Measurements from ENCODE around the gene MCF2.

MCF2 gene

DNA sequence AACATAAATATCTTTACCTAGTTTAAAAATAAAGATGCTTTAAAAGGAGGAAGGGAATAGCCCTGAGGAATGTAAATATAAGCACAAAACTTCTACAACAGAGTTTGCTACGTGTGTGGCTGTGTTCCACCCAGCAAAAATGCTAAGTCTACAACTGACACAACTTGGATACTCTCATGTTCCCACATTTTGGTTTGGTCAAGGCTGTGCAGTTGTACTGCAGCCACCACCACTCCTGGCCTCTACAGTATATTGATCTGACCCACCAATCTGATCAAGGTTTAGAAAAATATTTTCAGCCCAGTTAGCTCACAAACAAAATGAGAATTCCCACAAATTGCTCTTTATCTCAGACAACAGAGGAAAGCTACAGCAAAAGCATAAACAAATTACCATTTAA, 165.3 kb downstream of the MCF2 start:
- no peak for TF ChIP-seq EZH2phosphoT487 (IDR thresholded peaks at IDR 0.05; ENCODE audit: borderline replicate concordance)
- TF ChIP-seq, protein P1, sequence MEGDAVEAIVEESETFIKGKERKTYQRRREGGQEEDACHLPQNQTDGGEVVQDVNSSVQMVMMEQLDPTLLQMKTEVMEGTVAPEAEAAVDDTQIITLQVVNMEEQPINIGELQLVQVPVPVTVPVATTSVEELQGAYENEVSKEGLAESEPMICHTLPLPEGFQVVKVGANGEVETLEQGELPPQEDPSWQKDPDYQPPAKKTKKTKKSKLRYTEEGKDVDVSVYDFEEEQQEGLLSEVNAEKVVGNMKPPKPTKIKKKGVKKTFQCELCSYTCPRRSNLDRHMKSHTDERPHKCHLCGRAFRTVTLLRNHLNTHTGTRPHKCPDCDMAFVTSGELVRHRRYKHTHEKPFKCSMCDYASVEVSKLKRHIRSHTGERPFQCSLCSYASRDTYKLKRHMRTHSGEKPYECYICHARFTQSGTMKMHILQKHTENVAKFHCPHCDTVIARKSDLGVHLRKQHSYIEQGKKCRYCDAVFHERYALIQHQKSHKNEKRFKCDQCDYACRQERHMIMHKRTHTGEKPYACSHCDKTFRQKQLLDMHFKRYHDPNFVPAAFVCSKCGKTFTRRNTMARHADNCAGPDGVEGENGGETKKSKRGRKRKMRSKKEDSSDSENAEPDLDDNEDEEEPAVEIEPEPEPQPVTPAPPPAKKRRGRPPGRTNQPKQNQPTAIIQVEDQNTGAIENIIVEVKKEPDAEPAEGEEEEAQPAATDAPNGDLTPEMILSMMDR (conservative IDR thresholded peaks at IDR 0.05; ENCODE audit: low read length): no peak
- no peaks in the 10 kb centered on the region for H3K79me2 ChIP-seq (ENCODE audit: insufficient read depth, low read length)
- H3K4me2 ChIP-seq (ENCODE audit: low read depth, low read length, poor library complexity, severe bottlenecking): no peak overlapping the region
- no peaks in the 10 kb centered on the region for H3K9me3 ChIP-seq (ENCODE audit: insufficient read depth, low read depth, low read length)
- H3K4me1 ChIP-seq (ENCODE audit: insufficient read depth, low read length, poor library complexity, severe bottlenecking): no peaks in the 10 kb centered on the region
- H3K9ac ChIP-seq (ENCODE audit: low read depth, low read length, poor library complexity, severe bottlenecking): no peak overlapping the region
- H4K20me1 ChIP-seq (ENCODE audit: insufficient read depth, low read length, poor library complexity, severe bottlenecking): no peaks in the 10 kb centered on the region
- H3K36me3 ChIP-seq (ENCODE audit: insufficient read depth, low read length): no peaks in the 10 kb centered on the region
- no peaks in the 10 kb centered on the region for H3F3A ChIP-seq (ENCODE audit: low read depth)
- H3K27me3 ChIP-seq (ENCODE audit: insufficient read depth, low read length, poor library complexity, severe bottlenecking): no peaks in the 10 kb centered on the region
- H3K4me3 ChIP-seq (ENCODE audit: low read length, poor library complexity, severe bottlenecking): no peak overlapping the region
- no peaks in the 10 kb centered on the region for H3K9me2 ChIP-seq (replicated peaks; ENCODE audit: low read depth, low read length)
- no peak overlapping the region for H2AFZ ChIP-seq (ENCODE audit: low read length)

DNA sequence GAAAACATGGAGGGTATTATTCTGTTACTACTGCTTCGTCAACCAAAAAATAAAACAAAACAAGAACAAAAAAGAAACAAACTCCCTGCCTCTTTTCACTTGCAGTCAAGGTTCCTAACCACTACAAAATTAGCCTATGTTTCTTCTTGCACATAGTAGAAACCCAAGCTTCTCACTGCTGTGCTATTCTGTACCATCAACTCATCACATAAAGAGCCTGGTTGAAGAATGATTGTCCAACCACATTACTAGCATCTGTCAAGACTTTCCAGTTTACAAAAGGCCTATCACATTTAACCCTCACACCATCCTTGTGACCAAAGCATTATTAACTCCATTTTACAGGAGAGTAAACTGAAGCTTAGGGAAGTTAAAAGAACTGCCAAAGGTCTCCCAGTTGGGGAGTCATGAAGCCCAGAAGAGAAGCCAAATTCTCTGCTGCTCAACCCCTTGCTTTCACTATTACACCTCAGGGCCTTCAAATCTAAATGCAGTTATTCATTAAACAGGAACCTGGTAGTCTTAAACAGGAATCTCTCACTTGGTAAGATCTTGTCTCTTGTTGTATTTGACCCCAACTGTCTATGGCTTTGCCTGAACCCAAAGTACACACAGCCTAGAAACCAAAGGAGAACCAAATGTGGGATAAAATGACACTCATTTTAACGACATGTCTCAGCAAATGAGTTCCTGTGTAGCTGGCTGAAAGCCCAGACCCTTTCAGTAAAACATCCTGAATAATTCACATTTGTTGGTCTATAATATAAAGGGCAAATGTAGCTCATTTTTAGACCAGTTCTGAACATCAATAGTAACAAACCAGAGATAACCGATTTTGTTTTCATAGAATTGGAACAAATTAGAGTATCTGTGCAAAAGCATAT, 168.8 kb downstream of the MCF2 start:
- Histone ChIP-seq H4K20me1 (ENCODE audit: insufficient read depth, low read length, poor library complexity, severe bottlenecking) (no peaks in the 10 kb centered on the region), H3K9me3 (ENCODE audit: insufficient read depth, low read depth, low read length) (no peaks in the 10 kb centered on the region), H3K9me2 (replicated peaks; ENCODE audit: low read depth, low read length) (no peaks in the 10 kb centered on the region), H3K36me3 (ENCODE audit: insufficient read depth, low read length) (no peaks in the 10 kb centered on the region), H3K9ac (ENCODE audit: low read depth, low read length, poor library complexity, severe bottlenecking) (no peak overlapping the region), H3F3A (ENCODE audit: low read depth) (no peaks in the 10 kb centered on the region), H3K4me2 (ENCODE audit: low read depth, low read length, poor library complexity, severe bottlenecking) (no peak overlapping the region), H2AFZ (ENCODE audit: low read length) (no peak overlapping the region), H3K79me2 (ENCODE audit: insufficient read depth, low read length) (no peaks in the 10 kb centered on the region), H3K4me3 (ENCODE audit: low read length, poor library complexity, severe bottlenecking) (no peak overlapping the region), H3K27me3 (ENCODE audit: insufficient read depth, low read length, poor library complexity, severe bottlenecking) (no peaks in the 10 kb centered on the region), H3K4me1 (ENCODE audit: insufficient read depth, low read length, poor library complexity, severe bottlenecking) (no peaks in the 10 kb centered on the region)
- no peak for TF ChIP-seq EZH2phosphoT487 (IDR thresholded peaks at IDR 0.05; ENCODE audit: borderline replicate concordance)
- TF ChIP-seq, protein P1 (conservative IDR thresholded peaks at IDR 0.05; ENCODE audit: low read length): no peak

DNA sequence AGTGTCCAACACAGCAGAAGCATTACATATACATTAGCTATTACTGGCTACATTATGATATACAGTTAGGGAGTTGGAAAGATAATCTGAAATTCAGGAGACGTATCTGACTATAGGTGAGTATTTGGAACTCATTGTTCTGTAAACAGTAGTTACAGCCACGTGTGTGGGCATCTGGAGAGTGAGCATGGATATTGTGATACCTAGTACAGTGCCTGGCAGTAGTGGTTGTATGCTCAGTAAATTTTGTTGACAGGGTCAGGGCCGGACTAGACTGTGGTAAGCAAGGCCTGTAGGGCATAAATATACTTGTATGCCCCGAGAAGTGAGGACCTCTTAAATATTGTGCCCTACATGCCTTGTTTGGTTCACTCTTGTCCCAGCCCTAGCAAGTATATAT, 174.5 kb downstream of the MCF2 start:
- Histone ChIP-seq H3K4me3 (ENCODE audit: low read length, poor library complexity, severe bottlenecking) (no peak overlapping the region), H3K36me3 (ENCODE audit: insufficient read depth, low read length) (no peaks in the 10 kb centered on the region), H3K9ac (ENCODE audit: low read depth, low read length, poor library complexity, severe bottlenecking) (no peak overlapping the region), H3K27me3 (ENCODE audit: insufficient read depth, low read length, poor library complexity, severe bottlenecking) (no peaks in the 10 kb centered on the region), H3K9me3 (ENCODE audit: insufficient read depth, low read depth, low read length) (no peaks in the 10 kb centered on the region), H3K4me1 (ENCODE audit: insufficient read depth, low read length, poor library complexity, severe bottlenecking) (no peaks in the 10 kb centered on the region), H3K4me2 (ENCODE audit: low read depth, low read length, poor library complexity, severe bottlenecking) (no peak overlapping the region), H2AFZ (ENCODE audit: low read length) (no peak overlapping the region), H4K20me1 (ENCODE audit: insufficient read depth, low read length, poor library complexity, severe bottlenecking) (no peaks in the 10 kb centered on the region), H3F3A (ENCODE audit: low read depth) (no peaks in the 10 kb centered on the region), H3K79me2 (ENCODE audit: insufficient read depth, low read length) (no peaks in the 10 kb centered on the region), H3K9me2 (replicated peaks; ENCODE audit: low read depth, low read length) (no peaks in the 10 kb centered on the region)
- TF ChIP-seq, protein P1 (conservative IDR thresholded peaks at IDR 0.05; ENCODE audit: low read length): no peak
- TF ChIP-seq EZH2phosphoT487 (IDR thresholded peaks at IDR 0.05; ENCODE audit: borderline replicate concordance): no peak
